K562 (cell line): ENCODE data around the gene ZNF407. TPM values are rescaled to one million over a fixed set of nuclear protein-coding genes. Genes with fewer than 3 reads are reported as not detected.

Source experiments
- ATAC-seq: fragments of 200-7000 bp; cut with Tn5 transposase; 3 replicates; pipeline ENCODE4 v1.9.1; 2020; ENCODE audit warnings: moderate library complexity
- BruUV-seq: library from RNA; stranded (reverse); fragments of 400-500 nt; replicated peaks from 2 replicates; lab custom pipeline; 2021; lab: Mats Ljungman, UMichigan
- CTCF ChIA-PET: fragments of 300-600 bp; formaldehyde crosslinking; extraction: SDS; loops from one replicate; lab custom pipeline; 2021; ENCODE audit warnings: low intra/inter-chr PET ratio; lab: Yijun Ruan, JAX
- POLR2A ChIA-PET: fragments of 300-600, 350-650 bp; sonication (Branson Sonifier 250); formaldehyde crosslinking; extraction: SDS; loops from one replicate; lab custom pipeline; 2021; ENCODE audit warnings: antibody characterized with exemption, inconsistent platforms; lab: Yijun Ruan, JAX
- DNase-seq, 4 experiments: peaks; one replicate each; pipeline versions ENCODE4 v3.0.0 to v3.0.0-alpha.2; 2011 to 2018; ENCODE audit warnings: low spot score in 3 of 4, mixed read lengths in 3 of 4; ENCODE audit errors: extremely low read depth in 1 of 4
- FAIRE-seq: peaks from 2 replicates; lab custom pipeline; 2011; peaks lifted over from hg19 to GRCh38; lab: Jason Lieb, UNC
- H2AFZ ChIP-seq: 2 replicates; pipeline ENCODE4 v1.6.0; 2011; ENCODE audit warnings: low read depth, low read length, control low read depth, inconsistent platforms
- H3K27ac ChIP-seq: fragments of 200-600 bp; 3 replicates; pipeline ENCODE4 v1.8.0; 2011; ENCODE audit warnings: low read depth, mild to moderate bottlenecking, control low read depth, inconsistent platforms, low read length, moderate library complexity, mixed read lengths; ENCODE audit errors: extremely low read depth
- H3K27me3 ChIP-seq, 2 experiments: fragments of 300-600 bp in 1 of 2; 2 replicates in 1 of 2; 3 replicates in 1 of 2; pipeline versions ENCODE4 v1.6.0 to v1.8.0; 2011; ENCODE audit warnings: inconsistent platforms in 2 of 2, low read length in 2 of 2, mild to moderate bottlenecking in 1 of 2, mixed read lengths in 1 of 2, moderate library complexity in 1 of 2; ENCODE audit not compliant: control insufficient read depth in 2 of 2, insufficient read depth in 2 of 2
- H3K36me3 ChIP-seq: fragments of 300-600 bp; 3 replicates; pipeline ENCODE4 v1.8.0; 2011; ENCODE audit warnings: mild to moderate bottlenecking, low read length, inconsistent platforms; ENCODE audit not compliant: control insufficient read depth, insufficient read depth
- H3K4me1 ChIP-seq, 2 experiments: fragments of 200-600 bp in 1 of 2; replicated peaks in 1 of 2; 2 replicates in 1 of 2; 3 replicates in 1 of 2; pipeline versions ENCODE4 v1.5.1 to v1.8.0; 2011; ENCODE audit warnings: inconsistent platforms in 2 of 2, low read length in 2 of 2, mild to moderate bottlenecking in 1 of 2, mixed read lengths in 1 of 2, moderate library complexity in 1 of 2; ENCODE audit not compliant: control insufficient read depth in 2 of 2, insufficient read depth in 2 of 2
- H3K4me2 ChIP-seq: 2 replicates; pipeline ENCODE4 v1.6.1; 2011; ENCODE audit warnings: low read length, control low read depth, inconsistent platforms, mixed read lengths; ENCODE audit not compliant: insufficient read depth
- H3K4me3 ChIP-seq: fragments of 200-600 bp; sonication (generic), shearing (Covaris generic); 2 replicates; pipeline ENCODE4 v1.5.1; 2016; ENCODE audit warnings: control low read depth, inconsistent platforms
- H3K79me2 ChIP-seq: fragments of 200-600 bp; 3 replicates; pipeline ENCODE4 v1.8.0; 2011; ENCODE audit warnings: low read length, inconsistent platforms; ENCODE audit not compliant: control insufficient read depth, insufficient read depth
- H3K9ac ChIP-seq, 2 experiments: 2 replicates each; pipeline versions ENCODE4 v1.6.0 to v1.6.1; 2011; ENCODE audit warnings: low read depth in 2 of 2, low read length in 2 of 2, control low read depth in 1 of 2, inconsistent platforms in 1 of 2, mild to moderate bottlenecking in 1 of 2, mixed read lengths in 1 of 2; ENCODE audit not compliant: insufficient read depth in 1 of 2
- H3K9me1 ChIP-seq: one replicate; pipeline ENCODE4 v1.6.0; 2011; ENCODE audit warnings: inconsistent platforms, mild to moderate bottlenecking, low read length, moderate library complexity; ENCODE audit not compliant: control insufficient read depth, insufficient read depth
- H3K9me3 ChIP-seq: replicated peaks from 2 replicates; pipeline ENCODE4 v1.5.1; 2011; ENCODE audit warnings: low read depth, low read length, inconsistent platforms; ENCODE audit not compliant: control insufficient read depth, insufficient read depth
- H4K20me1 ChIP-seq: replicated peaks from 2 replicates; pipeline ENCODE4 v1.6.1; 2011; ENCODE audit warnings: low read length, inconsistent platforms, mixed read lengths; ENCODE audit not compliant: control insufficient read depth, insufficient read depth
- FOSL1 ChIP-seq: fragments of 200-800 bp; sonication (Bioruptor generic); conservative IDR thresholded peaks from 2 replicates; pipeline ENCODE4 v1.6.1; 2016; ENCODE audit warnings: missing genetic modification characterization, missing compliant biosample characterization
- ZNF644 ChIP-seq: fragments of 200-800 bp; sonication (Bioruptor generic); IDR thresholded peaks from 2 replicates; pipeline ENCODE4 v1.6.1; 2016; ENCODE audit warnings: low read depth, missing genetic modification characterization, missing compliant biosample characterization
- WGBS: fragments of 100-300 bp; shearing (Covaris generic); methylation state at CpG from one replicate; pipeline ENCODE4 v1.1.6; 2016; ENCODE audit warnings: low coverage, mixed read lengths; ENCODE audit not compliant: insufficient coverage; ENCODE audit errors: missing lambda C conversion rate; 5-methylcytosine and 5-hydroxymethylcytosine counted together
- in situ Hi-C: fragments of 300-500 bp; cut with MboI; formaldehyde crosslinking; loops from 4 replicates; pipeline ENCODE4 v1.15.0; 2018; ENCODE audit warnings: inconsistent platforms, mixed read lengths
- intact Hi-C: fragments of 100-400 bp; cut with micrococcal nuclease; formaldehyde crosslinking; loops from 2 replicates; pipeline ENCODE4 v1.14.2; 2022
- polyA plus RNA-seq, 8 experiments: library from polyadenylated mRNA; depleted of rRNA in 4 of 8; stranded (reverse) in 5 of 8; unstranded in 3 of 8; fragments of >200 nt; fragmentation: Nextera tagmentation in 2 of 8; fragmentation: Illumina TruSeq in 1 of 8; extraction: Ambion mirVana in 2 of 8; extraction: Trizol in 1 of 8; gene quantifications; 2 replicates each; pipeline versions ENCODE4 v1.2.1 to v1.2.3, GENCODE V29; 2011 to 2014; ENCODE audit warnings: inconsistent platforms in 1 of 8, missing spikeins in 1 of 8
- total RNA-seq, 7 experiments: library from RNA; depleted of rRNA in 6 of 7; stranded (reverse); fragments of >200 nt in 6 of 7; fragmentation: Illumina TruSeq in 2 of 7; extraction: Trizol in 2 of 7; gene quantifications; 2 replicates each; pipeline versions ENCODE4 v1.2.1 to v1.2.3, GENCODE V29; 2011 to 2021; ENCODE audit warnings: low replicate concordance in 1 of 7

Gene ZNF407
- total and polyA plus RNA-seq, 9 of the 15 experiments (the other 6 are each of a cell fraction or from before 2014, with no cell fraction given) = 0.21 to 5.4 (median 2.3) TPM

GRCh38 chr18:74977041-74977440 is 379.4 kb downstream of the ZNF407 start:
- Histone ChIP-seq H3K9me3 (no peaks in the 10 kb centered on the region), H4K20me1 (no peaks in the 10 kb centered on the region), H3K27me3 (no peaks in the 10 kb centered on the region), H3K4me2 (no peak overlapping the region), H3K27ac (no peak overlapping the region), H3K9ac (no peak overlapping the region), H2AFZ (no peak overlapping the region), H3K9me1 (no peaks in the 10 kb centered on the region), H3K4me1 (no peaks in the 10 kb centered on the region), H3K79me2 (no peaks in the 10 kb centered on the region), H3K36me3 (no peaks in the 10 kb centered on the region), H3K4me3 (no peak overlapping the region)
- in situ Hi-C loops = no loop called here
- POLR2A ChIA-PET = interaction anchor here (0.6 kb wide), 1 partner anchor 228 kb away, joined by 4 read pairs; no protein-coding TSS in a partner anchor
- TF ChIP-seq FOSL1 (tag) = no peak
- no peak for DNase-seq
- BruUV-seq = no TSS peak
- intact Hi-C loops = no loop called here
- CTCF ChIA-PET = no interaction called here
- no peak for ATAC-seq
- 8% methylated on average over 2 of the region's 2 CpGs for WGBS
- no peak for FAIRE-seq

GRCh38 chr18:74980669-74981068 is 383.0 kb downstream of the ZNF407 start:
- Histone ChIP-seq H3K79me2 (no peaks in the 10 kb centered on the region), H3K36me3 (no peaks in the 10 kb centered on the region), H2AFZ (no peak overlapping the region), H4K20me1 (no peaks in the 10 kb centered on the region), H3K27me3 (no peaks in the 10 kb centered on the region), H3K4me1 (no peaks in the 10 kb centered on the region), H3K9ac (no peak overlapping the region), H3K9me1 (no peaks in the 10 kb centered on the region), H3K4me2 (no peak overlapping the region), H3K9me3 (no peaks in the 10 kb centered on the region), H3K27ac (no peak overlapping the region), H3K4me3 (no peak overlapping the region)
- DNase-seq = no peak
- no peak for ATAC-seq
- CTCF ChIA-PET = no interaction called here
- in situ Hi-C loops = no loop called here
- POLR2A ChIA-PET = no interaction called here
- no TSS peak for BruUV-seq
- TF ChIP-seq ZNF644 (tag) = no peak
- intact Hi-C loops = no loop called here
- WGBS = 78% methylated on average over 6 of the region's 6 CpGs
- no peak for FAIRE-seq
